ENCODE results near the gene GBP5. TPM values are rescaled to one million over a fixed set of nuclear protein-coding genes. Genes with fewer than 3 reads are reported as not detected.

GBP5 gene
- total RNA-seq, 2 experiments from 2014 or later, result not detected

GRCh38 chr1:89261926-89262515 lies 10.6 kb downstream of the GBP5 start:
- CTCF ChIA-PET (ENCODE audit: unreplicated experiment), result no interaction called here
- Histone ChIP-seq H3K27ac (ENCODE audit: low read depth, low read length, poor library complexity, severe bottlenecking) (no peak overlapping the region), H3K79me2 (ENCODE audit: insufficient read depth, low read depth, low read length) (no peaks in the 10 kb centered on the region), H3K9me2 (ENCODE audit: insufficient read depth, low read length) (no peaks in the 10 kb centered on the region), H3K4me2 (ENCODE audit: low read length) (no peak overlapping the region), H3K9me3 (ENCODE audit: low read length) (no peaks in the 10 kb centered on the region), H3K36me3 (ENCODE audit: insufficient read depth, low read length) (no peaks in the 10 kb centered on the region), H3K4me1 (ENCODE audit: insufficient read depth, low read length, poor library complexity, severe bottlenecking) (no peaks in the 10 kb centered on the region), H3K4me3 (ENCODE audit: low read depth, low read length, poor library complexity, severe bottlenecking) (no peak overlapping the region), H4K20me1 (ENCODE audit: insufficient read depth, low read length) (no peaks in the 10 kb centered on the region), H2AFZ (ENCODE audit: low read length) (no peak overlapping the region)
- TF ChIP-seq EZH2phosphoT487 (IDR thresholded peaks at IDR 0.05; ENCODE audit: borderline replicate concordance, low read depth, low read length) (no peak), CTCF (conservative IDR thresholded peaks at IDR 0.05; ENCODE audit: low read length) (no peak)
- BruUV-seq (replicated peaks), result no TSS peak
- POLR2A ChIA-PET, result no interaction called here
- no peak for DNase-seq (ENCODE audit: low spot score)
- intact Hi-C loops (cut with micrococcal nuclease; ENCODE audit: unreplicated experiment), result no loop called here

GRCh38 chr1:89260566-89261255 lies 11.9 kb downstream of the GBP5 start:
- intact Hi-C loops (cut with micrococcal nuclease; ENCODE audit: unreplicated experiment), result no loop called here
- Histone ChIP-seq H3K36me3 (ENCODE audit: insufficient read depth, low read length) (no peaks in the 10 kb centered on the region), H3K9me2 (ENCODE audit: insufficient read depth, low read length) (no peaks in the 10 kb centered on the region), H4K20me1 (ENCODE audit: insufficient read depth, low read length) (no peaks in the 10 kb centered on the region), H3K4me3 (ENCODE audit: low read depth, low read length, poor library complexity, severe bottlenecking) (no peak overlapping the region), H3K79me2 (ENCODE audit: insufficient read depth, low read depth, low read length) (no peaks in the 10 kb centered on the region), H3K4me1 (ENCODE audit: insufficient read depth, low read length, poor library complexity, severe bottlenecking) (no peaks in the 10 kb centered on the region), H3K27ac (ENCODE audit: low read depth, low read length, poor library complexity, severe bottlenecking) (no peak overlapping the region), H3K9me3 (ENCODE audit: low read length) (no peaks in the 10 kb centered on the region), H3K4me2 (ENCODE audit: low read length) (no peak overlapping the region), H2AFZ (ENCODE audit: low read length) (no peak overlapping the region)
- CTCF ChIA-PET (ENCODE audit: unreplicated experiment), result no interaction called here
- TF ChIP-seq CTCF (conservative IDR thresholded peaks at IDR 0.05; ENCODE audit: low read length), result no peak
- no peak for TF ChIP-seq EZH2phosphoT487 (IDR thresholded peaks at IDR 0.05; ENCODE audit: borderline replicate concordance, low read depth, low read length)
- DNase-seq (ENCODE audit: low spot score), result no peak
- no TSS peak for BruUV-seq (replicated peaks)
- POLR2A ChIA-PET, result no interaction called here

GRCh38 chr1:89260042-89260441 lies 12.6 kb downstream of the GBP5 start:
- ChIA-PET CTCF (ENCODE audit: unreplicated experiment) (no interaction called here), POLR2A (interaction anchor here (0.7 kb wide), 1 partner anchor 146 kb away, joined by 3 read pairs; no protein-coding TSS in a partner anchor)
- no peaks in the 10 kb centered on the region for H3K4me1 ChIP-seq (ENCODE audit: insufficient read depth, low read length, poor library complexity, severe bottlenecking)
- DNase-seq (ENCODE audit: low spot score), result no peak
- H2AFZ ChIP-seq (ENCODE audit: low read length), result no peak overlapping the region
- TF ChIP-seq EZH2phosphoT487 (IDR thresholded peaks at IDR 0.05; ENCODE audit: borderline replicate concordance, low read depth, low read length) (no peak), CTCF (conservative IDR thresholded peaks at IDR 0.05; ENCODE audit: low read length) (no peak)
- no peaks in the 10 kb centered on the region for H4K20me1 ChIP-seq (ENCODE audit: insufficient read depth, low read length)
- H3K9me3 ChIP-seq (ENCODE audit: low read length), result no peaks in the 10 kb centered on the region
- intact Hi-C loops (cut with micrococcal nuclease; ENCODE audit: unreplicated experiment), result no loop called here
- no peak overlapping the region for H3K4me2 ChIP-seq (ENCODE audit: low read length)
- no peaks in the 10 kb centered on the region for H3K79me2 ChIP-seq (ENCODE audit: insufficient read depth, low read depth, low read length)
- no peaks in the 10 kb centered on the region for H3K36me3 ChIP-seq (ENCODE audit: insufficient read depth, low read length)
- no TSS peak for BruUV-seq (replicated peaks)
- no peaks in the 10 kb centered on the region for H3K9me2 ChIP-seq (ENCODE audit: insufficient read depth, low read length)
- no peak overlapping the region for H3K27ac ChIP-seq (ENCODE audit: low read depth, low read length, poor library complexity, severe bottlenecking)
- H3K4me3 ChIP-seq (ENCODE audit: low read depth, low read length, poor library complexity, severe bottlenecking), result no peak overlapping the region

All from OCI-LY7 (cell line).